Smooth muscle cell (in vitro differentiated cells): ENCODE data around the gene CHAF1A. TPM values are rescaled to one million over a fixed set of nuclear protein-coding genes. Genes with fewer than 3 reads are reported as not detected.

Experiments
- DNase-seq: peaks from one replicate; lab custom pipeline; 2025; ENCODE audit not compliant: unreplicated experiment; lab: John Stamatoyannopoulos, UW
- H2AFZ ChIP-seq: fragments of 200-600 bp; sonication (generic); 2 replicates; pipeline ENCODE4 v1.6.0; 2016; ENCODE audit warnings: antibody characterized with exemption, low read depth, mild to moderate bottlenecking
- H3F3A ChIP-seq: fragments of 200-600 bp; sonication (generic); 2 replicates; pipeline ENCODE4 v1.6.0; 2017; ENCODE audit warnings: antibody characterized with exemption, low read depth
- H3K27ac ChIP-seq: fragments of 200-600 bp; sonication (generic); 2 replicates; pipeline ENCODE4 v1.5.1; 2016; ENCODE audit warnings: low read depth, mild to moderate bottlenecking
- H3K27me3 ChIP-seq: fragments of 200-600 bp; sonication (generic); 2 replicates; pipeline ENCODE4 v1.6.1; 2016; ENCODE audit warnings: low read depth, mild to moderate bottlenecking
- H3K36me3 ChIP-seq: fragments of 200-600 bp; sonication (generic); 2 replicates; pipeline ENCODE4 v1.5.1; 2016; ENCODE audit warnings: low read depth
- H3K4me1 ChIP-seq: fragments of 200-600 bp; sonication (generic); 2 replicates; pipeline ENCODE4 v1.5.1; 2016; ENCODE audit warnings: low read depth
- H3K4me2 ChIP-seq: fragments of 200-600 bp; sonication (generic); 2 replicates; pipeline ENCODE4 v1.6.0; 2016; ENCODE audit warnings: mild to moderate bottlenecking
- H3K4me3 ChIP-seq: fragments of 200-600 bp; sonication (generic); 2 replicates; pipeline ENCODE4 v1.5.1; 2016; ENCODE audit warnings: mild to moderate bottlenecking
- H3K79me2 ChIP-seq: fragments of 200-600 bp; sonication (generic); 2 replicates; pipeline ENCODE4 v1.6.0; 2016; ENCODE audit warnings: low read depth, mild to moderate bottlenecking
- H3K9ac ChIP-seq: fragments of 200-600 bp; sonication (generic); 2 replicates; pipeline ENCODE4 v1.6.0; 2016; ENCODE audit warnings: low read depth
- H3K9me3 ChIP-seq: fragments of 200-600 bp; sonication (generic); replicated peaks from 2 replicates; pipeline ENCODE4 v1.5.1; 2016; ENCODE audit warnings: low read depth
- H4K20me1 ChIP-seq: fragments of 200-600 bp; sonication (generic); 2 replicates; pipeline ENCODE4 v1.6.0; 2016; ENCODE audit warnings: low read depth
- CTCF ChIP-seq: fragments of 200-600 bp; sonication (generic); IDR thresholded peaks from 2 replicates; pipeline ENCODE4 v1.5.1; 2017; ENCODE audit warnings: borderline replicate concordance, mild to moderate bottlenecking, antibody characterized with exemption; ENCODE audit not compliant: insufficient read depth, poor library complexity, severe bottlenecking
- WGBS: methylation state at CpG from one replicate; pipeline ENCODE4 v1.1.7; 2016; ENCODE audit warnings: low lambda C conversion rate; 5-methylcytosine and 5-hydroxymethylcytosine counted together
- polyA plus RNA-seq: library from polyadenylated mRNA; unstranded; fragments of >200 nt; fragmentation: Nextera tagmentation; extraction: Ambion mirVana; gene quantifications from 2 replicates; pipeline ENCODE4 v1.2.1, GENCODE V29; 2016
- total RNA-seq: library from RNA; depleted of rRNA; stranded (reverse); fragments of >200 nt; gene quantifications from 2 replicates; pipeline ENCODE4 v1.2.3, GENCODE V29; 2014

The CHAF1A gene
- total RNA-seq: 3.8 and 14.7 TPM in 2 replicates
- 11.4 and 14.8 TPM in 2 replicates for polyA plus RNA-seq

GRCh38 chr19:4402171-4403004 is at the start of gene CHAF1A:
CHAF1A (plus strand) TSS chr19:4402640; CDS start chr19:4402763, 123 bp downstream.
- H3K4me3 ChIP-seq: peak within 1 kb of the TSS; percentile 69
- H3K4me1 ChIP-seq: peaks cover 17% of the 10 kb centered on the region
- H3K27ac ChIP-seq: peak within 1 kb of the TSS; percentile 95
- H2AFZ ChIP-seq: peak within 1 kb of the TSS; percentile 84
- peak; percentile 95 for DNase-seq
- peak within 1 kb of the TSS; percentile 97 for H3K4me2 ChIP-seq
- H3K9ac ChIP-seq: peak within 1 kb of the TSS; percentile 89
- no peaks in the 10 kb centered on the region for H3K9me3 ChIP-seq
- peaks cover 74% of the 10 kb centered on the region for H3K79me2 ChIP-seq
- H3K27me3 ChIP-seq: no peaks in the 10 kb centered on the region
- peaks cover 8% of the 10 kb centered on the region for H3F3A ChIP-seq
- no peak for TF ChIP-seq CTCF
- under 1% methylated on average over 76 of the region's 84 CpGs for WGBS
- peaks cover 25% of the 10 kb centered on the region for H4K20me1 ChIP-seq
- H3K36me3 ChIP-seq: no peaks in the 10 kb centered on the region

- Histone ChIP-seq H3K27ac (no peak overlapping the region), H2AFZ (no peak overlapping the region), H3K9ac (no peak overlapping the region), H3K9me3 (no peaks in the 10 kb centered on the region), H3K36me3 (no peaks in the 10 kb centered on the region), H3K4me1 (no peaks in the 10 kb centered on the region), H3K79me2 (no peaks in the 10 kb centered on the region), H3K4me3 (no peak overlapping the region), H3K4me2 (no peak overlapping the region), H3K27me3 (no peaks in the 10 kb centered on the region), H4K20me1 (peaks cover 3% of the 10 kb centered on the region), H3F3A (peaks cover 5% of the 10 kb centered on the region)
- TF ChIP-seq CTCF: peak; percentile 99
- 52% methylated on average over 8 of the region's 9 CpGs for WGBS
- peak; percentile 7 for DNase-seq
Observed at GRCh38 chr19:4352701-4353121, 49.7 kb upstream of the CHAF1A start.

- H3K27ac ChIP-seq: no peak overlapping the region
- no peak overlapping the region for H3K4me2 ChIP-seq
- H3K27me3 ChIP-seq: no peaks in the 10 kb centered on the region
- WGBS: 96% methylated on average over 12 of the region's 12 CpGs
- no peaks in the 10 kb centered on the region for H3K79me2 ChIP-seq
- H3K9me3 ChIP-seq: no peaks in the 10 kb centered on the region
- no peak overlapping the region for H2AFZ ChIP-seq
- TF ChIP-seq CTCF: no peak
- no peak for DNase-seq
- H3K36me3 ChIP-seq: no peaks in the 10 kb centered on the region
- H3K4me3 ChIP-seq: no peak overlapping the region
- H4K20me1 ChIP-seq: peaks cover 3% of the 10 kb centered on the region
- no peaks in the 10 kb centered on the region for H3K4me1 ChIP-seq
- peaks cover 2% of the 10 kb centered on the region for H3F3A ChIP-seq
- no peak overlapping the region for H3K9ac ChIP-seq
Observed at GRCh38 chr19:4354282-4354681, 48.2 kb upstream of the CHAF1A start.

GRCh38 chr19:4354897-4355296 is 47.5 kb upstream of the CHAF1A start:
- 93% methylated on average over 16 of the region's 17 CpGs for WGBS
- H3K27me3 ChIP-seq: no peaks in the 10 kb centered on the region
- H3K4me3 ChIP-seq: no peak overlapping the region
- no peaks in the 10 kb centered on the region for H3K4me1 ChIP-seq
- DNase-seq: no peak
- no peaks in the 10 kb centered on the region for H3K9me3 ChIP-seq
- no peak overlapping the region for H3K9ac ChIP-seq
- H3K4me2 ChIP-seq: no peak overlapping the region
- H4K20me1 ChIP-seq: peaks cover 3% of the 10 kb centered on the region
- no peaks in the 10 kb centered on the region for H3K36me3 ChIP-seq
- no peaks in the 10 kb centered on the region for H3K79me2 ChIP-seq
- H3F3A ChIP-seq: peaks cover 2% of the 10 kb centered on the region
- no peak overlapping the region for H3K27ac ChIP-seq
- no peak overlapping the region for H2AFZ ChIP-seq
- no peak for TF ChIP-seq CTCF
